Fibroblast of skin of back (primary cell): ENCODE results near the gene RPS6KA6. TPM values are rescaled to one million over a fixed set of nuclear protein-coding genes. Genes with fewer than 3 reads are reported as not detected.
A peak's percentile ranks its signal among the peaks of the same experiment; 100 is the strongest.

Experiments used
- DNase-seq: peaks from one replicate; pipeline ENCODE4 v3.0.0-alpha.2; 2013
- polyA plus RNA-seq, 2 experiments: library from polyadenylated mRNA; unstranded; fragments of 120-200 nt; gene quantifications; one replicate each; pipeline ENCODE4 v1.2.1, GENCODE V29; 2013; ENCODE audit not compliant: insufficient read length in 2 of 2

The RPS6KA6 gene
- 1.6 TPM for polyA plus RNA-seq (2013, experiment 1 of 2; ENCODE audit: insufficient read length)
- polyA plus RNA-seq (2013, experiment 2 of 2; ENCODE audit: insufficient read length): 1.8 TPM

DNA sequence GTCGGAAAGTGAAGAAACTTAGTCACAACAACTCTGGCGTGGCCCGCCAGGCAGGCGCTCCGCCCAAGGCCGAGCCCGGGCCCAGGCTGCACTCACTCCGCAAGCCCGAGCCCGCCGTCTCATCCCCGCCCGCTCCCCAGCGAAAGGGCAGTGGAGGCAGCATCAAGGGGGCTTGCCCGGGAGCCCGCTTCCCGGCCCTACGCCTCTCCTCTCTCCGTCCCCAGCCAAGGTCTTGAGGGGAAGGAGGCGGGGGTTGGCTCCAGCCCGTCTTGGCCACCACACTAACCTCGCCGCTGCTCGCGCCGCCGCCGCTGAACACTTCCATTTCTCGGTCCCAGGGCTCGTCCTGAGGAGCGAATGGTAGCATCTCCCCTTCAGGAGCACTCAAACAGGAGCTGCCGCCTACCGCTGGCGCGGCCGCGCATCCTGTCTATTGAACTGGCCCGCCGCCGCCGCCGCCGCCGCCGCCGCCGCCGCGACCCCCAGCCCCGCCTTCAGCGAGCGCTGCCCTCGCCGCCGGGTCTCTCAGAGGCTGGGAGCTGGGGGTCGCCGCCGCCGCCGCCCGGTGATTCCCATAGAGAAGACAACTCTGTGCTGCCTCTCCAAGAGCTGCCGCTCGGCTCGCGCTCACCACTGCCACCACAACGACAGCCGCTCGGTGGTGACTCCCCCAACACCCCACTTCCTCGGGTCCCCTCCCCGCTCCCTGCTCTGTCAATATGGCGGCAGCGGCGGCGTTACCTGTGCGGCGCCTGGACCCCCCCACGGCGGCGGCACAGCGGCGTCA is at the start of gene RPS6KA6:
Gene RPS6KA6, minus strand, starts transcription at position 667 of the 787 bp plus-strand sequence. Its CDS starts 300 bp downstream, at position 367.
- peak; percentile 28 for DNase-seq

DNA sequence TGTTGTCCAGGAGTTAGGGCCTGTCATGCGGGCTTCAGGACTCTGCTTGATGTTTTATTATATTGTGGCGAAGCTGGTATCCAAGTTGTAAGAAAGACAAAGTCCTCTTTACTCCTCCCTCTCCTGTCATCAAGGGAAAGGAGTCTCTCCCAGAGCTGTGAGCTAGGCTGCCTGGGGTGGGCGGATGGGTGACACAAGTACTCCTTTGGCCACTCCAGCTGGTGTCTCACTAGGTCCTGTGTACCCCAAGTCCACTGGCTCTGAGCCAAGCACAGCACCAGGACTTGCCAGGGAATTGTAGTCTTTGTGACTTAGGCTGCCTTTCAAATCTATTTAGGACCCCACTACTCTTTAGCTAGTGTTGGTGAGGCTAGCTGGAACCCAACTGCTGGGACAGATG is 36.7 kb upstream of the RPS6KA6 start:
- DNase-seq: no peak

DNA sequence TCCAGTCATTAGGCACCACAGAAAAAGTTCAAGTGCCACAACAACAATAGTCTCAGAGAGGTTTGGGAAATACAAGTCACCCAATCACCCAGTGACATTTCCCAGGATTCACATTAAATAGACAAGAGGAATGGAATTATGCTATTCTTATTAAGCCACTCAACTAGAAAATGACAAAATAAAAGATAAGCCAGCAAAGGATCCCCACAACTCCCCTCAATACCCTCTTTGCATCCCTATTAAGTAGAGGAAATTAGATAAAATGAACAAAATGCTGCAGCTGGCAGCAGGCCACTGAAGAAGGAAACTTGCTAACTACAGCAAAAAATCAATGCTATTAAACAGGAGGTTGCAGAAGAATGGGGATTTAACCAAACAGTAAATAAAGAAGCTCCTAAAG is 35.3 kb upstream of the RPS6KA6 start:
- DNase-seq: no peak

DNA sequence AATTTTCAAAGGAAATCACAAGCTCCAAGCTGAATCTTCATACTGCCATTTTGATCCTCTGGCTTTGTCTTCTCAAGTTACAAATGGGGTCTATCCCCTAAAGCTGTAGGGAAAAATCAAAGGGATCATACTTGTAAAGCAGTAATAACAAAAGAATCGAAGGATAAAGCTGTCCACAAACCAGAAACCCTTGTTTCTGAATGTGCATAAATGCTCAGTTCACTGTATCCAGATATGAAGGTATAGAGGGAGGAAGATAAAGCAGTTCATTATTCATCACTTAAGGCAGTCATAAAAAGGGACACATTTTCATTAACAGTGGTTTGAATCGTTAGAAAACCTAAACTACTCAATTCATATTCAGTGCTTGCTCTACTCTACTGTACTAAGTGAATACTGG is 33.2 kb upstream of the RPS6KA6 start:
- DNase-seq: no peak

DNA sequence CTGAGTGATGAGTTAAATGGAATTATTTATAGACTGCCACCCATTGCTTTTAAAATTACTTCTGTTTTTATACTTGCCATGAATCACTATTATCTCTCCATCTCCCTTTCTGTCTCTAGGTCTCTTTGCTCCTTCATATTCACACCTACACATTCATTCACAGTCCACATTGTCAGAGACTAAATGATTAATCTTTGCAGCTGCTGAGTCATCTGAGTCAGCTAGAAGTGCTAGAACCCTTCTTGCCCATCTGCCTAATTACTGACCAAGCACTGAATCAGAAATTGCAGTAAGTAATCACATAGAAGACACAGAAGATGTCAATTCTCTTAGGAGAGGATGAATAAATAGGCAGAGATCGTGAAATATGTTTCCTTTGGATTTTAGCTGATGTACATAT is 31.6 kb upstream of the RPS6KA6 start:
- DNase-seq: no peak

DNA sequence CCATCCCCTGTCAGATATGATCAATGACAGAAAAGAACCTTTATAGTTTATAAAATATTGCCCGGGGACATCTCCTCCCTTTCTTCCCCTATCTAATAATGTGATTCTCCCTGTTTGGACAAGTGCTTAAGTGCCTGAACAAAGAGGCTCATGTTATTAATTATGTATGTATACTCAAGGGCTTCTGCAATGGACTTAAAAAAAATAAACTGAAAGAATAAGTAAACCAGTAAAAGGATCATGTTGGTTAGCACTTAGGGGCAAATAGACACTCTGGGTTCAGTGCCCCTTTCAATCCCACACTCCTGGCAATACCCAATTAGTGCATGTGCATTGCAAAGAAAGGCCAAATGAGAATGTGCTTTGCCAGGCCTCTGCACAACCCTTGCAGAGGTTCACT is 30.7 kb upstream of the RPS6KA6 start:
- no peak for DNase-seq

DNA sequence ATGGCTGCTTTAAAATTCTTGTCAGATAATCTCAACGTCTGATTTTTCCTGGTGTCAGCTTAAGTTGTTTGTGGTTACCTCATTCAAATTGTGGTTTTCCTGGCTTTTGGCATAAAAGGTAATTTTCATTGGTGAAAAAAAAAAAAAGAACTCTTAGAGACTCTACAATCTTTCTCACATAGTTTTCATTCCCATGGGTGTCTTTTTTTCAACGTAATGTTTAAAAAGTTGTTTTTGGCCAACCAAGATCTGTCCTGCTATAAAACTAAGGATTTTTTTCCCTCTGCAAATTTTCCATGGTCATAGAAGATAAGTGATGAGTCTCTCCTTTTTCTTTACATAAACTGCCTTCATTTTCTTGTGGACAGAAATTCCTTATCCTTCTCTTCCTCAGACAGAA is 28.9 kb upstream of the RPS6KA6 start:
- DNase-seq: peak; percentile 12

DNA sequence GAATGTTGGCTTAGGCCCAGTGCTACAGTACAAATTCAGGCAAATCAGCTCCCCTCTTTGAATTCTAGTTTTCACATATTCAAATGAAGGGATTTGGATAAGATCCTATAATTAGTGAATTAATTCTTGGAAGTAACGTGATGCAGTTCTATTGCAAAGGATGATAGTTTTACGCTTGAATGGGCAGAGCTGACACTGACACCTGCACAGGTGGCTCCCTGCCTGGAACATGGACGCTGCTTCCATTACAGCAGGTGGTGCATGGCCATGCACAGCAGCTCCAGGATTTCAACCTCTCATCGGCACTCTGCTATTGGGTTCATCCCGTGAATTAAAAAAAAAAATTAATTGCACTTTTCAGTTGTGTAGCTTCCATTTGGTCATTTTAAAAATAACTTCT is 28.4 kb upstream of the RPS6KA6 start:
- no peak for DNase-seq

DNA sequence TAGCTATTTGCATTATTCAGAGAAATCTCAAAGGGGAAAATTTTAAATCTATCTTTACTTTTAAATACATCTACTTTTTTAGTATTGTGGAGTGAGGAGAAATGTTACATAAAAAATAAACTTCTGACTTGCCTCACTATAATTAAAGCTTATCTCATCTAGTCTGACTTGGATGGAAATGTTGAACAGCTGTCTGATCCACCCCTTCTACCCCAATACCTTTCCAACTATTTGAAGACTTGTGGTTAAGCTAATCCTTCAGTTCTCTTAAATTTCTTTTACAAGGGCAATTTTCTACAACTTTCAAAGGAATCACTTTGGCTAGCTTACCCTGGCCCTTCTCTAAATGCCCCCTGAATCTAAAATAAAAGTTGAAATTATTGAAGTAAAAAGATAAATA is 17.3 kb upstream of the RPS6KA6 start:
- no peak for DNase-seq

DNA sequence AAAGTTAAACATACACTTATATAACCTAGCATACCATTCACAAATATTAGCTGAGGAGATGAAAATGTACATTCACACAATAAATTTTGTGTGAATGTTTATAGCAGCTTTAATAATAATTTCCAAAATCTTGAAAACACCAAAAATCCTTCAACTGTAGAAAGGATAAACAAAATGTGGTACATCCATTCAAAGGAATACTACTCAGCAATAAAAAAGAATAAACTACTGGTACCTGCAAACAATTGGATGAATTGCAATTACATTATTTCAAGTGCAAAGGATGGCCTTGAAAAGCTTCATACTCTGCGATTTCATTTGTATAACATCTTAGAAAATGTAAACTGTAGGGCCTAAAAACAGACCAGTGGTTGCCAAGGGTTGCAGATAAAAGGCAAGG is 11.7 kb upstream of the RPS6KA6 start:
- DNase-seq: no peak

DNA sequence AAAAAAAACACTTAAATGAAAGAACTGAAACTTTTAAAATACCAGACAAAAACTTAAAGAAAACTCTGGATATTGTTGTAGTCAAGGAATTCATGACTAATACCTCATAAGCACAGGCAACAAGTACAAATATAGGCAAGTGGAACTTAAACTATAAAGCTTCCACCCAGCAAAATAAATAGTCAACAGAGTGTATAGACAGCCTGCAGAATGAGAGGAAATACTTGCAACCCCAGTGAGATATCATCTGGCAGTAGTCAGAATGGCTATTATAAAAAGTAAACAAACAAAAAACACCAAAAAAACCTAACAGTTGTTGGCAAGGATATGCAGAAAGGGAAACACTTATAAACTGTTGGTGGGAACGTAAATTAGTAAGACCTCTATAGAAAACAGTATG is 9.6 kb upstream of the RPS6KA6 start:
- peak; percentile 3 for DNase-seq

DNA sequence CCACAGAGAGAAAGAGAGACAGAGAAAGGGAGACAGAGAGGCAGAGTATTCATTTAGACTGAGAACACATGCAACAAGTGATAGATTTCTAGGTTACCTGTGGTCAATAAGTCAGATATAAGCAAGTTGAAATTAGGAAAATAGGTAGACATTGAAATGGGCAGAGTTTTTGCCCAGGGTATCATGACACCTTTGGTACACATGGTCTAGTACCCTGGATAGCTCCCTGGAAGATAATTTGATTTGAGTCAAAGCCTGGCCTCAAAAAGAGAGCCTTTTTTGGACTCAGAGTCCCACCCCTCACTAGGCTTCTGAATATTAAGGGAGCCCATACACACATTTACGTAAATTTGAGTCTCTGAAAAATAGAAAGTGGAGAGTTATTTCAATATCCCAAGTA is 4.0 kb upstream of the RPS6KA6 start:
- no peak for DNase-seq

DNA sequence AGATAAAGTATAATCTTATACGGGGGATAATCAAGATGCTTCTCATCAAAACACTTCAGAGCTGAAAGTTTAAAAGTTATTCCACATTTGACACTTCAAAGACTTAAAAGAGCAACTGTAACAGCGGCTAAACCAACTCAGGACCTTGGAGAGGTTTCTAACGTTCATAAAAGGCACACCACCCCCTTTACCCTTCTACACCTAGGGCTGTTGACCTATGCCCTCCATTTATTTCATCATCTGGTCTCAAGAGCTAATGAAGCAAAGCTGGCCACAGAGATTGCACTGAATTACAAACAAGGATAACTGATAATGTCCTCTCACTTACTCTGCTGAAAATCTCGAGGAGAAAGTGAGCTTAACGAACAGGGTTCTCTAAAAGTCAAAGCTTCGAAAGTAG is 1.1 kb upstream of the RPS6KA6 start:
- DNase-seq: no peak

DNA sequence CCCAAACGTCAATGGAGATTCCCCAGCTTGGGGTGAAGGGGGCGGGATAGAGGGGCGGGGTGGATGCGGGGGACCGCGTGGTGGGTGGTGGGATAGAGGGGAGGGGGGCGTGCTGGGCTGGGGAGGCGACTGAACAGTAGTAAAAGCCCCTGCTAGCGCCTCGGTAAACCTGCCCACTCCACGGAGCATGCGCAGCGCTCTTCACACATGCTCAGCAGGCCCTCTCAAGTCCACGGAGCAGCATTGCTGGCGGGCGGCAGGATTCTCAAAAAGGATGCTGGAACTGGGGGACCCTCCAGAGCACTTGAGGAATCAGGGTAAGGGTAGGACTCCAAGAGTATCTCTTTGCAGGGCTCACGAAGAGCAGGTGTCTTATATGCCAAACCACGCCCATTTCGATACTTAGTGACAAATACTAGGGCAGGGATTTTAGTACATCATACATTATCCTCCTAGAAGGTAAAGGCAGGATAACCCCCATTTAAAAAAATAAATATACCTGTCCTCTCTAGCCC is 378 bp upstream of the RPS6KA6 start:
- peak; percentile 49 for DNase-seq

DNA sequence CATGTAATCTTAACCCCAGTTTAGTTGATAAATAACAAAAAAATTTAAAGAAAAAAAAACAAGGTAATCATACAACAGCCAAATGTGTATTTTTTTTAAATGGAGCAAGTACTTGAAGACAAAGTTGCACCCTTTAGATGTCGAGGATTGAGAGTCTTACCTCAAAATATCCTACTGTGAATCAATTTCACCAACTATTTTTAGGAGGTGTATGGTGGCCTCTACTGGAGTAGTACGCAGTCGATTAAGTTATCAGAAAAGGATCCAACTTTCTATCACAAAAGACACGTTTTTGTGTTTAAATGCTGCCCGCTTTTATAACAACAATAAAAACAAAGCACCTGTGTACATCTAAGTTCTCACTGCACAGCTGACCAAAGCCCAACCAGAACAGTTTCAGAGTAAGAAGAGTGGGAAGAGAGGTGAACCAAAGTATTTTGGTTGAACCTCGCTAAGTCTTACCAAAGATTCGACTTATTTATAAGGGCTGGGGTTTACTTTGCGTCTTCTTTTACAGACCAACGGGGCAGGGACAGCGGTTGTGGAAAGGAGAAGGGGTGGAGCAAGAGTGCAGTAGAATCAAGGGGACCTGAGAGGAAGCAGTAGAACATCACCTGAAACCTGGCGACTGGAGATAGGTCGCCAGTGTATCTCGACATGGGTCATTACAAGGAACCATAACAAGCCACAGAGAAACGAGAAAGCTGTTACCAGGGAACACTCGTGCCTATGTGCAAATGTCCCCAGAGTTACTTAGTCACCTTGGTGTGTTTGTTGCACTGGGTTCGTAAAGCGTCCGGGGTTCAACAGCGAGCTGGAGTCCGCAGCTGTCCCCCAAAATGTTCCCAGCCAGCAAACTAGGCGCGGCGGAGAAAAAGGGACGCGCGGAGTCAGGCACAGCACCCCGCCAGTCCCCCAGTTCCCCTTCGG is 1.1 kb downstream of the RPS6KA6 start:
- DNase-seq: no peak

DNA sequence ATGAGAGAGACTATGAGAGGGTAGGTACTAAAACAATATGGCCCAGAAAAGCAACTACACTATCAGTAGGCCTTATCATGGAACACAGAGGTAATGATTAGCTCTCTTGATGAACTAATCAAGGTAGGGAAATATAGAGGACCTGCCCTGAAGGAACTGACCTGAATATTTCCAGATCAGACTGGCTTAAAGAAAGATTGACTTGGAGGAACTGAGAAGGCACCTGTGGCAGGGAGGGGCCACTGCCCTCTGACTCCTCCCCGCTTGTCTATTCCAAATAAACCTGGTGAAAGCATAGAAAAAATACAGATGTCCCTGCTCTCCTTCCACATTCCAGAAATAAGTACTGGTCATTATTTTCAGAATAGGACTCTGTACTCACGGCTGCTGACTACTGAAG is 5.5 kb downstream of the RPS6KA6 start:
- DNase-seq: no peak

DNA sequence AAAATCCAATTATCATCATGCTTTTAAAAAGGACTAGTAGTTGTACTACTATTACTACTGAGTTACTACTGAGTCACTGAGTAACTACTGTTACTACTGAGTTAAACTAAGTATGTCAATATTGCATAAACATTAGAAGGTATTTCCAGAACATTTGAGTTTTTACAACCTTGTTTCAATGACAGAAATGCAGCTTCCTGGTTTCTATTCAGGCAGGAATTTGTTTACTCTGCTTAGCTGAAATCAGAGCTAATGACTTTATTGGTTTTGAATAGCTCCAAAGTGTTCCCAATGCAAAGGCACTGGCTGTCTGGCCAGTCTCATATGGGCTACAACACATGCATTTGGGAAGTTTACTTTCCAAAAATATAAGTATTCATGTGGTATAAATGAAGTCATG is 12.0 kb downstream of the RPS6KA6 start:
- DNase-seq: no peak

DNA sequence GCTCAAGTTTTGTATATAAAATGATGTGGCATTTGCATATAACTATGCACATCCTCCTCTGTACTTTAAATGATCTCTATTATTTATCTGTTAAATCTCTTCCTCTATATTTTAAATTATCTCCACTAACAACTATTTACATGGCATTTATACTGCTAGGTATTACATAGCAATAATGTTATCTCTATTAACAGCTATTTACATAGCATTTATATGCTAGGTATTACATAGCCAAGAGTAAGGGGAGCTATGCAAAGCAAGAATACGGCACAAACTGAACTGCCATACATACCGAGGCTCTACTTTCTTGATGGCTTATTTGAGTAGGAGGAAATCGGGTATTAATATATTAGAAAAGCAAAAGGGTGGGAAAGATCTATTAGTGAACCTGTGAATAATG is 12.7 kb downstream of the RPS6KA6 start:
- no peak for DNase-seq

DNA sequence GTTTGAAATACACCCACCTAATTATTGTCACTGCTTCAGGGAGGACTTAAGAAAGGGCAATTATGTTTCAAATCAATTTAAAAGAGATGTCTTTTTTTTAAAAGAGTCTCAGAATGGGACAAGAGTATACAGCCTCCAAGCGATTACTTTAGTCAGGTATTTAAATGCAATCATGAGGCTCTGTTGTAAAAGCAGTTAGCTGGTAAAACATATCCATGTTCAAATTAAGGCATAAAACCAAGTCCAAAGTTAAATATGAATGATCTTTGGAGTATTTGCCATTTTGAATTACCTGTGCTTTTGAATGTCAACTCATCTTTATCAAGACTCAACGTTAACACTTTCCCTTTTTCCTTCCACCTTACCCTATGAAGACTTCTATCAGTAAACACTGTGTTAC is 13.7 kb downstream of the RPS6KA6 start:
- DNase-seq: no peak

DNA sequence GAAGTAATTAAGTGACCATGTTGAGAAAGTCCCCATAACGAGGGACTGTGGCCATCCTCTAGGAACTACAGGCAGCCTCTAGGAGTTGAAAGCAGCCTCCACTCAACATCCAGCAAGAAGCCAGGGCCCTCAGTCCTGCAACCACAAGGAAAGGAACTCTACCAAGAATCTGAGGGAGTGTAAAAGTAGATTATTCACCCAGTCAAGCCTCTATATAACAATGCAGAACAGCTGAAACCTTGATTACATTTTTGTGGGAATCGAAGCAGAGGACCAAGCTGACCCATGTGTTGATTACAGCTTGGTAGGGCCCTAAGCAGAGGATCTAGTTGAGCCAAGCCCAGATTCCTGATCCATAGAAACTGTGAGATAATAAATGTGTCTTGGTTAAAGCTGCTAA is 17.1 kb downstream of the RPS6KA6 start:
- DNase-seq: no peak

DNA sequence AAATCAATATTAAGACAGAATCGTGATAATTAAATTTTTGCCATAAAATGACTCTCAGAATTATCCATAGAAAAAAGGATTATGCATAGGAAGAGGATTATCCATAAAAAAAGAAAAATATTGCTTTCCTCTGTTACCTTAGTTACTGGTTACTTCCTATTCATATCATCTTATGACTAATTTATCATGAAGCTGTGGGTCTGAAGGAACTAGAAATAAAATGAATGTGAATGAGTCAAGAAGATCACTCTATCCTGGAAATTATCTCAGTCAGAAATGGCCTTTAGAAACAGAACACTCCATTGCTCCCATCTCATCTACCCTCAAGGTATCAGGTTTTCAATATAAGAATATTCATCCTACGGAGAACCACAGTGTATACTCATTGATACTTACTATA is 19.4 kb downstream of the RPS6KA6 start:
- peak; percentile 36 for DNase-seq

DNA sequence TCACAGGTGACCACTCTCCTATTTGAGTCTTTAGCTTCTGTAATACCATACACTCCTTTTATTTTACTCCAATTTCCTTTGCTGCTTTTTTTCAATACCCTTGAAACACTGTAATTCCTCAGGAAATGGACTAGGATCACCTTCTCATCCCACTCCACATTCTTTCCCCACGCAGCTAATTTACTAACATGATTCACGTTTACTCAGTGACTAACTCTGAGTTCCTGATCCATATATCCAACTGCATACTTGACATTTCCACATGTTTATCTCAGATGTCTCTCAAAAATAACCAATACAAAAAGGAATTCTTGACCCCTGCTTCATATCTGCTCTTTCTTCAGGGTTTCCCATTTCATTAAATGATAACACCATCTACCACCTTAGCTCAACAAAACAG is 19.9 kb downstream of the RPS6KA6 start:
- peak; percentile 49 for DNase-seq

DNA sequence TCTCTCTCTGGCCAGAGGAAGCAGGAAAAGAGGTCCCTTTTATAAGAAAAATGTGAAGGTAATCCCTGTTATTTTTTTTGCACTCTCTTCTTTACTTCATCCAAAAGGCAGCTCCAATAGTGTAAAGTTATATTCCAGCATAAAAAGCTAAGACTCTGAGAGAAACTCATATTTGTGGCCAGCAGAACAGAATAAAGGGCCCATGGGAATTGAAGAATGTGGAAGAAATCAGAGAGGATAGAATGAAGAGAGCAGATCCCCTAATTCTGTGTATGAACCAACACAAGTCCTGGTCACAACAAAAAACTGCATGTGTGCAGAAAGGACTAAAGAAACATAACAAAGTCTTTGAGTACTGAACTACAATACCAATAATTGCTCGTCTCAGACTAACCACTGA is 22.3 kb downstream of the RPS6KA6 start:
- peak; percentile 46 for DNase-seq
